Raji (cell line): ENCODE data around the gene MEG3.

Source experiments
- POLR2A ChIP-seq: IDR thresholded peaks from 2 replicates; pipeline ENCODE4 v1.6.1; 2011; ENCODE audit warnings: low read depth, low read length, control low read depth; ENCODE audit not compliant: insufficient read depth

MEG3 gene

DNA sequence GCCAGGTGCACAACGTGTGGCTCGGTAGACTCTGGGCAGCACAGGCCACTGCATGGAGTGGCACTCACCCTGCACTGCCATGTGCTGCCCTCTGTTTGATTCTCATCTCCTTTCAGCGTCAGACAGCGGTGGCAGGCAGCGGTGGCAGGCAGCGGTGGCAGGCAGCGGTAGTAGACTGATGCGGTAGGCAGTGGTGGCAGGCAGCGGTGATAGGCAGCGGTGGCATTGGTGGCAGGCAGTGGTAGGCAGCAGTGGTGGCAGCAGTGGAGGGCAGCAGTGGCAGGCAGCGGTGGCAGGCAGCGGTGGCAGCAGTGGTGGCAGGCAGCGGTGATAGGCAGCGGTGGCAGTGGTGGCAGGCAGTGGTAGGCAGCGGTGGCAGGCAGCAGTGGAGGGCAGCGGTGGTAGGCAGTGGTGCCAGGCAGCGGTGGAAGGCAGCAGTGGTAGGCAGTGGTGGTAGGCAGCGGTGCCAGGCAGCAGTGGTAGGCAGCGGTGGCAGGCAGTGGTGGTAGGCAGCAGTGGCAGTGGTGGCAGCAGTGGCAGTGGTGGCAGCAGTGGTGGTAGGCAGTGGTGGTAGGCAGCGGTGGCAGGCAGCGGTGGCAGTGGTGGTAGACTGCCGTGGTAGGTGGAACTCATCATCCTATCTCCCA, 6.0 kb upstream of the MEG3 start:
- TF ChIP-seq POLR2A, result no peak

DNA sequence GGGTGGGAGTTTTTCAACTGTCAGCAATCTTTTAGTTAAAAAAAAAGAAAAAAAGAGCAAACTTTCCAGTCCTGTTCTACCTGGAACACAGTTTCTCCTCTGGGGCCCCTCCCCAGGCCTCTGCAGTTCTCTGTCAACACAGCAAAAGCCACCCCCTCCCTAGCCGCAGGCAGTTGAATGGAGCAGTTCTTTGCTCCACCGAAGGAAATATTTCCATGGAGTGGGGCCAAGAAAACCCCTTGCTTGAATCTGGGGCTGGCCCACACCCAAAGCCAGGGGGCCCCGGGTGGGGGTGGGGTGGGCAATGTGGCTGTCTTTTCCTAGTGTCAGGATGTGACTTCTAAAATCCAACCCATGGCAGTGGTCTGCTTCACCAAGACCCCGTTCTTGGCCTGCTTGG, 5.0 kb upstream of the MEG3 start:
- no peak for TF ChIP-seq POLR2A

DNA sequence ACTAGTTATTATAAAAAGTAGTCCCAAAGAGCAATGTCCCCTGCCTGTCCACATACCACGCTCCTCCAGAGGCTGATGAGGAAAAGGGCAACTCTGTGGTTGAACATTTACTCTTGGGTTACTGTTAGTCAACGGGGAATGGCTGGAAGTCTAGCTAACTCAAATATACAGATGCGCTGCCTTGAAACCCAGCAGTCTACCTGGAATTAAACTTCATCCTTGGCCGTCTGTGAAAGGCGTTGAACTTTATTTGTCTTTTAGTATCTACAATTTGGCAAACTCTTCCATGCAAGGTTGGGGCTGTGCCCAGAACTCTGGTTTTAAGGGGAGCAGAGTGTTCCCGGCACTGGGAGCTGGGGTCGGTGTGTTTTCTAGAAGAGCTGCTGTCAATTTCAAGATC, 3.9 kb upstream of the MEG3 start:
- TF ChIP-seq POLR2A, result no peak

DNA sequence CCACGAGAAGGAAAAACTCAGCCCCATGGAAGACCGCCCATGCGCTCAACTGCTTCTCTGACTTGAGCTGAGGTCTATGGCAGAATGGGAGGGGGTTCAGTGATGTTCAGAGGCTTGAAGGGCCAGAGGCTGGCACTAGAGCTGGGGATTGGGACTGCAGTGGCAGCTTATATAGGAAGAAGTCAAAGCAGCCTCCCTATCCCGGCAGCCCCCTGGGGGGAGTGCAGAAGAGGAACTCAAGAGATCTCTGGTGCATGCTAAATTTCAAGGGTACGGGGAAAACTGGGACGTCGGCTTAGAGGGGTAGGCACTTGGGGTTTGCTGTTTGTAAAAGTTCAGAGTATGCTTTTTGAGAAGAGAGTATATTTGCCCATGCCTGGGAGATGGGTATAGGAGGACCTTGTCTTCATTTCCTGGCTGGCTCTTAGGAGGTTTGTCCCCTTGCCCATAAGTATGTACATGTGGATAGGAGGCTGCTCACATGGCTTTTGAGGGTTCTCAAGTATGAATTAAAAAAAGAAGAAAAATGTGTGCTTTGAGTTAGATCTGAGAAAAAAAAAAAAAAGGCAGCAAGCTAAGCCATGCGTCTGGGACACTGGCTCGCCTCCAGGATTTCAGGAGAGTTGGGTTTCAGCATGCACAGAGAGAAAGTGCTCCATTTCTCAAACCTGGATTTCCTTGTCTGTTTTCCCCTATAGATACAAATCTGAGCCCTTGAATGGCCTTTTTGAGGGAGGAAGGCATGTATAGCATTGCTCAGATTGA, 3.2 kb upstream of the MEG3 start:
- TF ChIP-seq POLR2A, result no peak

DNA sequence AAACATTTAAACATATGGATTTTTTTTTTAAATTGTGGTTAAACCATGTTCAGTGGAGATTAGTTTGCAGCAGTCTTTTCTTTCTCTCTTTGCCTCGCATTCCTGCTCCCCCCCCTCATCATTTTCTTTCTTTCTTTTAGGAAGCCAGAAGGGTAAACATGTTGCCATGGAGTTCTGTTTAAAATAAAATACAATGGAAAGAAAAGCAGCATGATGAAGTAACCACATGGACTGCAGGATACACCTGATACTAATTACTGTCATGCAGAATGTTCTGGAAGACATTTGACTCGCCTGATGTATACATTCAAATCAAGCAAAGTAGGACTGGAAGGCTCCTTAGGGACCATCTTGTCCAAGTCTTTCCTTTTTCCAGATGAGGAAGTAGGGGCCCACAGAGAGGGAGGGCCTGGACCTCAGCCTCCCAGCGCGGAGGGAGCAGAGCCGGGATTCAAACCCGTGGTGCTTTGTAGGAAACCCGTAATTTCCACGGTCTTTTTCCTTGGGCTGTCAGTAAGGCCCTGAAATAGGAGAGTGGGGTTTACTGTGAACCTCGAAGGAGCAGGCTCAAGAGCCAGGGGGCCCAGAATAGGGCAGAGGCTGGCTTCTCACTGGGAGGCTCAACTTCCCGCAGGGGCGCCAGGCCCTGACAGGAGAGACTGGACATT, 2.4 kb upstream of the MEG3 start:
- no peak for TF ChIP-seq POLR2A

DNA sequence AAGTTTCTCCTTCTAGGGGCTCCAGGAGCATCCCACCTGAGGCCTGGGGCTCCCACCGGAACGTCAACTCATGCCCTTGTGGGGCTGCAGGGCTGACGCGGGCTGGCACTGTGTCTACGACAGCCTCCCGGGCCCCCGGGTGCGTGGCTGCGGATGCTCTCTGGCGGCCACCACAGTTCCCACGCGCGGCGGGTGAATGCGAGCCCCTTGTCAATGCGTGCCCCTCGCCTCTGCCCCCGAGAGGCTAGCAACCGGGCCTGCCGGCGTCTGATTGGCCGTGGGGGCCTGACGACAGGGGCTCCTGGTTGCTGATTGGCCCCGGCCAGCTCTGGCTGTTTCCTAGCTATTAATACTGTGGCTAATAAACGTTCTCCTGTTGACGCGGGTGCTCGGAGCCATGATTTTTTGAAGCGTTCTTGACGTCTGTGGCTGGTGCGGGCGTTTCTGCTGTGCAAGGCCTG, 1.8 kb upstream of the MEG3 start:
- TF ChIP-seq POLR2A, result no peak

DNA sequence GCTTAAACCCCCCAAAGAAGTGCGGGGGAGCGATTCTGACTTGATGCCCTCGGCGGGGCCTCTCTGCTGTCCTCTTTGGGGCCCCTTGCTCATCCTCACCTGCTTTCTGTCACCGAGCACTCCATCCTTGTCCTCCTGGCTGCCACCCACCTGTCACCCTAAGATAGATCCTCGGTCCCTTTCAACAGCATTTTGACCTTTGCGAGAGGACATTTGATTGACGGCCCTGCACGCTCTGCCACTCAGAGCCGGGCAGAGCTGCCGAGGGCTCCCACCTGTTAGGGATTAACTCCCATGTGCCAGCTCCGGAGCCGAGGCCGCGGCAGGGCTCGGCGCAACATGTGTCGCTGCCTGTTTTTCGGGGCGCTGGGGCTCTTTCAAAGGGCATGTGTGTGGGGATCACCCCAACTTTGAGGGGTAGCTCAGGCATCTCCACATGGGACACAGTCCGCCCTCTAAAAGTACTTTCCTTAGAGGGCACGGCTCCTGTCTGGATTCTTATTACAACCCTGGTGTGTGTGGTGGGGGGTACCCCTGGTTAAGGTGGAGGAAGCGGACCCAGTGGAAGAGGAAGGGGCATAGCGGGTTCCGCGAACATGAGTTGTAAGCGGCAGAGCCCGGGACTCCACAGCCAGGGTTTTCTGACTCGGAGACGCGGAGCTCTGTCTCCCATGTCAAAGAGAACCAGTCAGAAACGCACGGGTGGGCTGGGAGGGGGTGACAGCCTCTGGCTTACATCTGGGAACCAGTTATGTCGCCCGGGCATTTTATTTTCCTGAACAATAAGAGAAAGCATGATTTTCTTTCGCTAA, 811 bp upstream of the MEG3 start:
- TF ChIP-seq POLR2A, result no peak

DNA sequence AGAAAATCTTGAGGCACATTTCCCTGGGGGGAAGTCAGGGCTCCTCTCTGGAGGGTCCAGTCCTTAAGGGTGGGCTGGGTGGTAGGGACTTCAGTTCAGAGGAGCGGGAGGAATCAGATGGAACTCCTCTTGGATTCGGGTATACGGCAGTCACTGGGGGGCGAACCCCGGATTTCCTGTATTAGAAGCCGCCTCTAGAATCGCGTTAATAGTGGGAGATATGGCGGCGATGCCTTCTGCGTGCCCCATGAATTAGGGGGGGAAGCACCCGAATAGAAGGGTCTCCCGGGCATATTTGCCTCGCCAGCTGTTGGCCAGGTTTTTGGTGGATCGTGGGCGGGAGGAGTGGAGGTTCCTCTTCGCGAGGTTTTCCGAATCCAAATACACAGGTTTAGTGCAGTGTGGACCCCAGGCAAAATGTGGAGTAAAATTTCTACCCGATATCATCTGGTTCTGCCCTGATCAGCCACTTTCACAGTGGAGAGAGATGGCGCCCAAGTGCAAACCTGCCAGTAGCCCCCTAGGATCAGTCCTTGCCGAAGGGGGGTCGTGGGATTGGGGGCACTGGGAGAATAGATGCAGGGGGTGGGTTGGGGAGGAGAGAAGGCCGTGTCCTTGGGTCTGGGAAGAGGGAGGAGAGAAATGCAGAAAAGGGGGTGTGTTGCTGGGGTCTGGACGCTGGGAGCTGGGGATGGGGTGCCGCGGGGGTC, 628 bp downstream of the MEG3 start:
- TF ChIP-seq POLR2A, result no peak

DNA sequence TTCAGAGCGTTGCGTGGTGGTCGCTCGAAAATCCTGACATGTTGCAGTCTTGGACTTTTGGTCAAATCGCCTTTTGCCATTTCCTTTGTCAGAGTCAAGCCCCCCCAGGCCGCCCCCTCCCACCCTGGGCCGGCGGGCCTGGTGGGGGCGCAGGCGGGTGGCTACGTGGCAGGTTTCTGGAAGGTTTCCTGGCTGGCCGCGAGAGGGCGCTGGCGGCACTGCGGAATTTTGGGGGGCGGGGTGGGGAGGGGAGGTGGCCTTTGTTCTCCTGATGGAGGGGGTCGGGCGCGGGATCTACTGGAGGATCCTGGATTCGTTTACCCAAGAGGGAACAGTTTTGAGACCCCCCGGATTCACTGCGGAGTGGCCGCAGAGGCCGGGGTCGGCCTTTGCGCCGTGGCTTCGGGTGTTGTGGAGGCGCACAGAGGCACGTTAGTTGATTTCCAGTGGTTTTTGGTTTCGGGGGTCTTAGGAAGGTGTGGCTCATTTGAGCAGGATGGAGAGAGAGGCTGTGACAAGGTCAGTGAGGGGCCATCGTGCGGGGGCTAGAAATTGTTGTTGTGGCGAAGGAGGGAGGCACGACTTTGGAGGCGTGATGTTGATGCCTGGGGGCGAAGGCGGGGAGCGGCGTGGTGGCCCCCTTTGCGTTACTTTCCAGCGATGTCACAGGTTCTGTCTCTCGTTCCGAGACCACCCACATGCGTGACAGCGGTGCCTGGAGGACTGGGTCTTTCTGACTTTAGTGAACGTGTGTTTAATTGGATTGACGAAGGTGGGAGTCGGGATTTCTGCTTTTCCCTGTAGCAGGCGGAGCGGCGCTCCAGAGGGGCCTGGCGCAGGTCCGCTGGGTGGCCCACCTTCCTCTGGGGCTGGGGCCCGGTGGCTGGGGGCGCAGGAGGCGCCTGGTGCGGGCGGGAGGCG, 1.4 kb downstream of the MEG3 start:
- no peak for TF ChIP-seq POLR2A

DNA sequence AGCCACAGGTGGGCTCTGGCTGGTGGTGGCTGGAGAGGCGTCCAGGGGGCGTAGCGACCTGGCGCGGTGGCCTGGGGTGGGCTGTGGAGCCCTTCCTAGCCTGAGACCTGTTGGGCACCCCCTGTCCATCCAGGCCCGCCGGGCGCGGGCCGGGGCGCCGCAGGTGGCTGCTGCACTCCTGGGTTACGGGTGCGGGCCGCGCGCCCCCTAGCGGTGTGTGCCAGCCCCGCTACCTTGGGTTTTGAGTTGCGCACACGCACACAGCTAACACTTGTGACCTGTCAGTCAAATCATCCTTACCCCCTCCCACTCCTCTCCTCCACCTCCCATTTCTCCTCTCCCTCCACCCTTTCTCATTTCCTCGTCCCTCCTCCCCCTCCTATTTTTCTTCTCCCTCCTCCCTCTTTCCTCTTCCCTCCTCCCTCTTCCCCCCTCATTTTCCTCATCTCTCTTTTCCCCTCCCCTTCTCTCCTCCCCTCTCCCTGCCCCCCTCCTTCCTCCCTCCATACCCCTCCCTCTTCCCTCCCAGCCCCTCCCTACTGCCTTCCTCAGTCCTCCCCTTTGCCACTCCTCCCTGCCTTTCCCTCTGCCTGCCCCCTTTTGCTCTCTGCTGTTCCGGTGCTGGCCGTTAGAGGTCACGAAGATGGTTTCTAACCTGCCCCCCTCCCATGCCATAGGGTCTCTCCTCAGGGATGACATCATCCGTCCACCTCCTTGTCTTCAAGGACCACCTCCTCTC, 2.3 kb downstream of the MEG3 start:
- TF ChIP-seq POLR2A, result no peak

DNA sequence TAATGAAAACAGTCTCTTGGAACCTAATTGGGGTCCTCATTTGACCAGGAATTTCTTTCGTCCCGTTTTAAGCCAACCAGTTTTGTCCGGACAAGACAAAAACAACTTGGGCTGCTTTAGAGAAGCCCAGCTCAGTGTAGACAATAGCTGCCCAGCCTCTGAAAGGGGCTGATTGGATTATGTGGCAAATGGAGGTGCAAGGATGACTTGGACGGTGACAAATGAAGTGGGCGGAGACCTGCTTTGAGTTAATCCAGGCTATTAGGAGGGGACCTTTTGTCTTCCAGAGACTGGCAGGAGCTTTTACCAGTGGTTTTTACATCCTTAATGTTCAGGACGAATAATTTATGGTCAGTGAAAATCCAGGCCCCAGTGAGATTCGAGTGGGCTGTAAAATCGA, 4.8 kb downstream of the MEG3 start:
- no peak for TF ChIP-seq POLR2A

DNA sequence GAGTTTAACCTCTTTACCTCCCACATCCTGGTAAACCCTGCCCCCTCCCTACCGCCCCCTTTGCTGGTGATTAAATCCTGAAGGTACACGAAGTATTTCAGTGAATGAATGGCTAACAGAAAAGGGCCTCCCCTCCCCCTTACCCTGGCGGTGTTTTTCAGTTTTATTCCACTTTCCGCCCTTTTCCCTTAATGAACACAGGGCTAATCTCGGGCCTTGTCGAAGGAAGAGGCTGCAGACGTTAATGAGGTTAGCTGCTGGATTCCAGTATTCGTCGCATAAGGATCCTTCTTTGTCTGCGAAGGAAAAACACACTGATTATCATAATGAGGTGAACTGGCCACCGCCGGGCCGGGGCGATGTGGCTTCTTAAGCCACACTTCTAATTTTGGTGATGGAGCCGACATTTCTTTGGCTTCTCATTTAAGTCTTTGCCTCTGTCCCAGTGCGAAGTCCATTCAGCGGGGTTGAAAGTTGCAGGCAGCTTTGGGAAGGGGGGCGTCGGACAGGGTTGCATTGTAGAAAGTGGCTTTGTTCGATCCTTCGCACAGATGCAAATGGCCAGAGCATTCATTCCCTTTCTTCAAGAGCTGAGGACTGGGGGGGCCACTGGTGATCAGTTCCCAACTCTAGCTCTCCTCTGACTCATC, 6.5 kb downstream of the MEG3 start:
- no peak for TF ChIP-seq POLR2A
